HG02884 (cell line): ENCODE measurements around the gene HECTD2.
"Not testable (repeated sequence)": the region's sequence is repeated elsewhere in the genome, so short reads cannot be mapped to it uniquely, and the experiment has no call there.

Experiments
- ATAC-seq: cut with Tn5 transposase; IDR thresholded peaks from one replicate; pipeline ENCODE4 v1.9.1; 2021; ENCODE audit warnings: mild to moderate bottlenecking, moderate library complexity; ENCODE audit not compliant: unreplicated experiment

HECTD2 gene

GRCh38 chr10:91528768-91529167 is 118.6 kb downstream of the HECTD2 start:
- no peak for ATAC-seq

- ATAC-seq, result not testable (repeated sequence)
Measured at GRCh38 chr10:91534789-91535188, 124.6 kb downstream of the HECTD2 start.

GRCh38 chr10:91536111-91536510 is 126.0 kb downstream of the HECTD2 start:
- ATAC-seq, result no peak

- ATAC-seq, result no peak
Measured at GRCh38 chr10:91536733-91537132, 126.6 kb downstream of the HECTD2 start.

GRCh38 chr10:91537614-91538383 is 127.7 kb downstream of the HECTD2 start:
- no peak for ATAC-seq

GRCh38 chr10:91539930-91540329 is 129.8 kb downstream of the HECTD2 start:
- no peak for ATAC-seq

- no peak for ATAC-seq
Measured at GRCh38 chr10:91540733-91541132, 130.6 kb downstream of the HECTD2 start.

GRCh38 chr10:91541481-91541880 is 131.3 kb downstream of the HECTD2 start:
- ATAC-seq, result no peak

GRCh38 chr10:91545384-91545783 is 135.2 kb downstream of the HECTD2 start:
- no peak for ATAC-seq

GRCh38 chr10:91545838-91546237 is 135.7 kb downstream of the HECTD2 start:
- ATAC-seq, result no peak

- no peak for ATAC-seq
Measured at GRCh38 chr10:91549262-91549661, 139.1 kb downstream of the HECTD2 start.

- ATAC-seq, result no peak
Measured at GRCh38 chr10:91550021-91550420, 139.9 kb downstream of the HECTD2 start.

GRCh38 chr10:91551856-91552255 is 141.7 kb downstream of the HECTD2 start:
- no peak for ATAC-seq

GRCh38 chr10:91552274-91553095 is 142.3 kb downstream of the HECTD2 start:
- ATAC-seq, result no peak

GRCh38 chr10:91555455-91555854 is 145.3 kb downstream of the HECTD2 start:
- no peak for ATAC-seq

- no peak for ATAC-seq
Measured at GRCh38 chr10:91556691-91557566, 146.8 kb downstream of the HECTD2 start.

GRCh38 chr10:91557651-91558111 is 147.5 kb downstream of the HECTD2 start:
- no peak for ATAC-seq

- no peak for ATAC-seq
Measured at GRCh38 chr10:91558473-91558872, 148.3 kb downstream of the HECTD2 start.

GRCh38 chr10:91559169-91559568 is 149.0 kb downstream of the HECTD2 start:
- no peak for ATAC-seq

GRCh38 chr10:91559750-91560149 is 149.6 kb downstream of the HECTD2 start:
- no peak for ATAC-seq

GRCh38 chr10:91560827-91561226 is 150.7 kb downstream of the HECTD2 start:
- ATAC-seq, result not testable (repeated sequence)
